Astrocyte (in vitro differentiated cells and primary cell): Measurements from ENCODE around the gene C17orf67.

Experiments used
- EZH2 ChIP-seq: IDR thresholded peaks from 2 replicates; pipeline ENCODE4 v1.6.1; 2012; ENCODE audit warnings: mild to moderate bottlenecking, low read length, inconsistent platforms; ENCODE audit not compliant: insufficient read depth
- TF ChIP-seq, protein P1 (sequence below): IDR thresholded peaks from 2 replicates; pipeline ENCODE4 v1.5.1; 2011; ENCODE audit warnings: low read depth, mild to moderate bottlenecking, inconsistent platforms, low read length, moderate library complexity; ENCODE audit not compliant: insufficient read depth

DNA sequence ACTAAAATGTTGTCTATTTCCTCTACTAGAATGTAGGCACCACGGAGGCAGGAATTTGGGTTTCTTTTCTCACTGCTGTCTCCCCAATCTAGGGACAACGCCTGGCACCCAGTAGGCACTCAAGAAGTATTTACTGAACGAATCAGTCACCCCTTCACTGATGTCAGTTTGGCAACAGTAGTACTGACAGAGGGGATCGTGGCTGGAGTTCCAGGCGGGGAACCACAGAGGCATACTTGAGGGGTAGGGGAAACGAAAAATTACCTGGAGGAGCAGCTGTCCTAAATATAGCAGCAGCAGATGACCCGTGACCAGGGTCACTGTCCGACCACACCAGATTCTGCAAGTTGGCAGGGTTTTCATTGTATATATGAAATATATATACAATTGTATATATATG is 46.9 kb upstream of the C17orf67 start:
- TF ChIP-seq, protein P1, sequence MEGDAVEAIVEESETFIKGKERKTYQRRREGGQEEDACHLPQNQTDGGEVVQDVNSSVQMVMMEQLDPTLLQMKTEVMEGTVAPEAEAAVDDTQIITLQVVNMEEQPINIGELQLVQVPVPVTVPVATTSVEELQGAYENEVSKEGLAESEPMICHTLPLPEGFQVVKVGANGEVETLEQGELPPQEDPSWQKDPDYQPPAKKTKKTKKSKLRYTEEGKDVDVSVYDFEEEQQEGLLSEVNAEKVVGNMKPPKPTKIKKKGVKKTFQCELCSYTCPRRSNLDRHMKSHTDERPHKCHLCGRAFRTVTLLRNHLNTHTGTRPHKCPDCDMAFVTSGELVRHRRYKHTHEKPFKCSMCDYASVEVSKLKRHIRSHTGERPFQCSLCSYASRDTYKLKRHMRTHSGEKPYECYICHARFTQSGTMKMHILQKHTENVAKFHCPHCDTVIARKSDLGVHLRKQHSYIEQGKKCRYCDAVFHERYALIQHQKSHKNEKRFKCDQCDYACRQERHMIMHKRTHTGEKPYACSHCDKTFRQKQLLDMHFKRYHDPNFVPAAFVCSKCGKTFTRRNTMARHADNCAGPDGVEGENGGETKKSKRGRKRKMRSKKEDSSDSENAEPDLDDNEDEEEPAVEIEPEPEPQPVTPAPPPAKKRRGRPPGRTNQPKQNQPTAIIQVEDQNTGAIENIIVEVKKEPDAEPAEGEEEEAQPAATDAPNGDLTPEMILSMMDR: no peak
- no peak for TF ChIP-seq EZH2
